Retinal pigment epithelial cell (primary cell): ENCODE results near the gene TM9SF2.

Experiments used
- DNase-seq: peaks from one replicate; pipeline ENCODE4 v3.0.0-alpha.2; 2010; ENCODE audit warnings: low read depth
- H3K4me3 ChIP-seq: 2 replicates; pipeline ENCODE4 v1.5.1; 2011; ENCODE audit warnings: mild to moderate bottlenecking, low read length, control low read depth, moderate library complexity
- CTCF ChIP-seq: conservative IDR thresholded peaks from 2 replicates; pipeline ENCODE4 v1.5.1; 2011; ENCODE audit warnings: low read depth, low read length, control low read depth, inconsistent platforms

The TM9SF2 gene

DNA sequence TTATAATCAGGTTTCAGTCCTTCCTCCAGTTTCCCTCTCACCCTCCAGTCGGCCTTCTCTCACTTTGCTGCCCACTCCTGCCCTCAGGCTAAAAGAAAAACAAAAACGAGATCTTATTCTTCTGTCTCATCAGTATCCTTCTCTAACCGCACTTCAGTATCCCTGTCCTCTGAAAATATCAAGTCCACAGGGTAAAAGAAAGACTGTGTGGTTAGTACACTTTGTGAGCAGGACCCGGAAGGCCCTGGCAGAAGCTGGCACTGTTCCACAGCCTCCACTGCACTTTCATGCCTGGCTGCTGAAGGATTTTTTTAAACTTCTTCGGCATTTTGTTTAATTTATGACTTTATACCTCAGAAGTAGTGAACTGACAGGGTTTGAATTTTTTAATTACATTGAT is 51.8 kb downstream of the TM9SF2 start:
- no peak for DNase-seq
- no peak overlapping the region for H3K4me3 ChIP-seq
- no peak for TF ChIP-seq CTCF

- no peak for DNase-seq
- H3K4me3 ChIP-seq = no peak overlapping the region
- TF ChIP-seq CTCF = no peak
Measured at GRCh38 chr13:99555149-99555548, 53.9 kb downstream of the TM9SF2 start.

- TF ChIP-seq CTCF = no peak
- no peak overlapping the region for H3K4me3 ChIP-seq
- DNase-seq = no peak
Measured at GRCh38 chr13:99556867-99557443, 55.7 kb downstream of the TM9SF2 start.

DNA sequence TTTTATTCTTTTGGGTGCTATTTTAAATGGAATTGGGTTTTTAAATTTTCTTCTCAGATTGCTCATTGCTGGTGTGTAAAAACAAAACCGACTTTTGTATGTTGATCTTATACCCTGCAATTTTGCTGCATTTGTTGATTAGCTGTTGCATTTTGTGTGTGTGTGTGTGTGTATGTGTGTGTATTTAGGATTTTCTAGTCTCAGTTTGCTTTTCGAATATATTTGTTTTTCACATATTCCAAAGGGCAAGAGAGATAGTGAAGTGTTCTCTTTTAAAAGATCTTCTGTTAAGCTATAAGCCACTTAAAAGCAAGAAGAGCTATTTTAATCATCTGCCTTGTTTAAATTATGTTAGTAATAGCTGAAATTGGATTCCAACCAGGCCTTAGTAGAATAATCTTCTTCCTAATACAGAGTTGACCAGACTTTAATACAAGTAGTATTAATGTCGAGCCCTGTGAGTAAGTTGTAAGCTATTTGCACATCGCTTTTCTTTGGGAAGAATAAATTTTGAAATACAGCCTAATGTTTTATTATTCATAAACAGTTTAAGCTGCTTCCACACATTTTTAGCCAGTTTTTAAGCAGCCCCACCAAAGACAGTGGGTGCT is 57.4 kb downstream of the TM9SF2 start:
- no peak overlapping the region for H3K4me3 ChIP-seq
- DNase-seq = no peak
- no peak for TF ChIP-seq CTCF

DNA sequence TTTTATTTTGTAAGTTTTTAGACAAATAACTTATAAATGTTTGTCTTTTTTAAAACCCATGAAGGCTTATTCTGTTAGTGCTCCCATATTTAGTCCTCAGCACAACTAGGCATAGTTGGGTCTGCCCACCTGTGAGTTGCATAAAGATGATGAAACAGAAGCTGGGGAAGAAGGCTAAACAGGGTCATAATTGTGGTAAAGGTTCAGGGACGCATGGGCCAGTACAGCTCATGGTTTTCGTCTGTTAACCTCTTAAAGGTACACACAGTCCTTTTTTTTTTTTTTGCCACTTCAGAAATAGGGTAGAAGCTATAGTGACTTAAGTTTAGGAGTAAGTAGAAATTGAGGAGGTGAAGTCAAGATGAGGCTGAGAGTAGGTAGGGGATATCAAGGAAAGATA is 58.3 kb downstream of the TM9SF2 start:
- DNase-seq = no peak
- no peak for TF ChIP-seq CTCF
- no peak overlapping the region for H3K4me3 ChIP-seq

GRCh38 chr13:99563404-99563803 is 62.1 kb downstream of the TM9SF2 start:
- no peak for TF ChIP-seq CTCF
- H3K4me3 ChIP-seq = no peak overlapping the region
- DNase-seq = no peak

GRCh38 chr13:99564386-99564785 is 63.1 kb downstream of the TM9SF2 start:
- no peak for TF ChIP-seq CTCF
- DNase-seq = no peak
- no peak overlapping the region for H3K4me3 ChIP-seq
